HG03280 (cell line): ENCODE data around the gene MPV17L2.
"Not testable (repeated sequence)": the region's sequence is repeated elsewhere in the genome, so short reads cannot be mapped to it uniquely, and the experiment has no call there.

Experiments used
- ATAC-seq: cut with Tn5 transposase; IDR thresholded peaks from one replicate; pipeline ENCODE4 v1.9.1; 2021; ENCODE audit warnings: mild to moderate bottlenecking, moderate library complexity; ENCODE audit not compliant: unreplicated experiment

Gene MPV17L2

GRCh38 chr19:18192673-18193387 is at the start of gene MPV17L2:
Gene MPV17L2, plus strand, starts transcription at chr19:18193218. Its CDS starts 64 bp downstream, at chr19:18193282.
- peak; percentile 88 for ATAC-seq

- ATAC-seq = no peak
Measured at GRCh38 chr19:18143902-18144301, 49.1 kb upstream of the MPV17L2 start.

GRCh38 chr19:18144361-18144760 is 48.7 kb upstream of the MPV17L2 start:
- no peak for ATAC-seq

GRCh38 chr19:18144906-18145305 is 48.1 kb upstream of the MPV17L2 start:
- ATAC-seq = no peak

- no peak for ATAC-seq
Measured at GRCh38 chr19:18145391-18145999, 47.5 kb upstream of the MPV17L2 start.

GRCh38 chr19:18147396-18147795 is 45.6 kb upstream of the MPV17L2 start:
- ATAC-seq = no peak

GRCh38 chr19:18149596-18149975 is 43.4 kb upstream of the MPV17L2 start:
- no peak for ATAC-seq

GRCh38 chr19:18150776-18151624 is 42.0 kb upstream of the MPV17L2 start:
- no peak for ATAC-seq

GRCh38 chr19:18152442-18152816 is 40.6 kb upstream of the MPV17L2 start:
- peak; percentile 59 for ATAC-seq

GRCh38 chr19:18152817-18153555 is 40.0 kb upstream of the MPV17L2 start, which contains the start of gene PIK3R2:
Gene PIK3R2, plus strand, starts transcription at chr19:18153163. Its CDS starts 2,717 bp downstream, at chr19:18155880.
- ATAC-seq = peak; percentile 75

- no peak for ATAC-seq
Measured at GRCh38 chr19:18153556-18154134, 39.4 kb upstream of the MPV17L2 start.

- ATAC-seq = no peak
Measured at GRCh38 chr19:18155095-18156087, 37.6 kb upstream of the MPV17L2 start.

GRCh38 chr19:18156268-18156667 is 36.8 kb upstream of the MPV17L2 start:
- no peak for ATAC-seq

- no peak for ATAC-seq
Measured at GRCh38 chr19:18156841-18157464, 36.1 kb upstream of the MPV17L2 start.

GRCh38 chr19:18157465-18158063 is 35.5 kb upstream of the MPV17L2 start:
- ATAC-seq = no peak

GRCh38 chr19:18158467-18158866 is 34.6 kb upstream of the MPV17L2 start:
- no peak for ATAC-seq

- not testable (repeated sequence) for ATAC-seq
Measured at GRCh38 chr19:18159059-18159616, 33.9 kb upstream of the MPV17L2 start.

GRCh38 chr19:18159810-18160209 is 33.2 kb upstream of the MPV17L2 start:
- ATAC-seq = no peak
